Activated T-cell treated with anti-CD3 and anti-CD28 coated beads, Interleukin-2, amount 50 U/mL, for 48 hours (primary cell): ENCODE data around the gene SYNDIG1.
"Not testable (repeated sequence)": the region's sequence is repeated elsewhere in the genome, so short reads cannot be mapped to it uniquely, and the experiment has no call there.

Experiments
- DNase-seq, 2 experiments: peaks; one replicate each; pipeline ENCODE4 v3.0.0-alpha.2; 2020

SYNDIG1 gene

GRCh38 chr20:24616258-24617079, 147.0 kb downstream of the SYNDIG1 start:
- DNase-seq: no peak

- no peak for DNase-seq
Measured at GRCh38 chr20:24617080-24617432, 147.6 kb downstream of the SYNDIG1 start.

- DNase-seq: no peak
Measured at GRCh38 chr20:24617757-24618450, 148.5 kb downstream of the SYNDIG1 start.

GRCh38 chr20:24618739-24619138, 149.3 kb downstream of the SYNDIG1 start:
- DNase-seq: no peak

- DNase-seq: no peak
Measured at GRCh38 chr20:24619212-24619611, 149.8 kb downstream of the SYNDIG1 start.

GRCh38 chr20:24620937-24621519, 151.6 kb downstream of the SYNDIG1 start:
- DNase-seq: no peak

GRCh38 chr20:24622856-24623255, 153.4 kb downstream of the SYNDIG1 start:
- no peak for DNase-seq

GRCh38 chr20:24626141-24626540, 156.7 kb downstream of the SYNDIG1 start:
- DNase-seq: not testable (repeated sequence)

- DNase-seq: no peak
Measured at GRCh38 chr20:24627291-24627690, 157.9 kb downstream of the SYNDIG1 start.

GRCh38 chr20:24627926-24628325, 158.5 kb downstream of the SYNDIG1 start:
- DNase-seq: no peak

- no peak for DNase-seq
Measured at GRCh38 chr20:24628985-24629384, 159.6 kb downstream of the SYNDIG1 start.

GRCh38 chr20:24629668-24630067, 160.2 kb downstream of the SYNDIG1 start:
- no peak for DNase-seq

- DNase-seq: no peak
Measured at GRCh38 chr20:24630486-24631172, 161.2 kb downstream of the SYNDIG1 start.

GRCh38 chr20:24631173-24631505, 161.7 kb downstream of the SYNDIG1 start:
- DNase-seq: no peak

GRCh38 chr20:24632581-24632980, 163.2 kb downstream of the SYNDIG1 start:
- DNase-seq: no peak

- DNase-seq: no peak
Measured at GRCh38 chr20:24633026-24633425, 163.6 kb downstream of the SYNDIG1 start.

- DNase-seq: no peak
Measured at GRCh38 chr20:24633521-24633920, 164.1 kb downstream of the SYNDIG1 start.

- no peak for DNase-seq
Measured at GRCh38 chr20:24634855-24635254, 165.4 kb downstream of the SYNDIG1 start.

GRCh38 chr20:24636626-24637025, 167.2 kb downstream of the SYNDIG1 start:
- DNase-seq: no peak

GRCh38 chr20:24637087-24637486, 167.7 kb downstream of the SYNDIG1 start:
- no peak for DNase-seq

- DNase-seq: no peak
Measured at GRCh38 chr20:24637941-24638340, 168.5 kb downstream of the SYNDIG1 start.

GRCh38 chr20:24638591-24639548, 169.4 kb downstream of the SYNDIG1 start:
- DNase-seq: no peak
